ENCODE results near the gene CNFN.

DNA sequence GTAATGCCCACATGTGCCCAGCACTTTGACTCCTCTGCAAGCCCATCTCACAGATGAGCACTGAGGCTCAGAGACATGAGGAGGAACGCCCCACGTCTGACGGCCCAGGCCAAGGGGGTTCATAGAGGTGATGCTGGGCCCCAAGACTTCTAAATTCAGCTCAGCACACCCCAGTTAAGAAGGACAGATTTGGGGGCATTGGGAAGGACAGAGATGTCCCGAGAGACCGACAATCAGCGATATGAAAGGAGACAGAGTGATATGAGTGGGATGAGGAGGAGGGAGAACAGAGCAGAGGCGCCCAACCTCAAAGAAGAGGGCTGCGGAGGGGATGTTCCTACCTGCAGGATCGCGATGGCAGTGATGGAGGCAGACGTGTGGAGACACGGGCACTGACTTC is at the start of gene CNFN:
- TF ChIP-seq POLR2A (IDR thresholded peaks at IDR 0.05; ENCODE audit: low read depth, low read length) (no peak), POLR2AphosphoS5 (IDR thresholded peaks at IDR 0.05; ENCODE audit: low read depth, low read length) (no peak), TAF1 (IDR thresholded peaks at IDR 0.05; ENCODE audit: low read depth, low read length) (no peak)
